H9 (cell line): ENCODE data around the gene BLTP3A. TPM values are rescaled to one million over a fixed set of nuclear protein-coding genes. Genes with fewer than 3 reads are reported as not detected.

Source experiments
- DNase-seq: peaks from one replicate; pipeline ENCODE4 v3.0.0-alpha.2; 2017
- H2AFZ ChIP-seq: one replicate; pipeline ENCODE4 v1.6.1; 2013; ENCODE audit warnings: mild to moderate bottlenecking, low read length, control low read depth, moderate library complexity
- H2AK5ac ChIP-seq: 2 replicates; pipeline ENCODE4 v1.6.1; 2013; ENCODE audit warnings: low read length, control low read depth, mixed read lengths; ENCODE audit not compliant: insufficient read length
- H2BK120ac ChIP-seq: one replicate; pipeline ENCODE4 v1.6.1; 2013; ENCODE audit warnings: low read depth, mild to moderate bottlenecking, low read length, control low read depth, inconsistent platforms; ENCODE audit not compliant: poor library complexity, severe bottlenecking
- H2BK12ac ChIP-seq: 2 replicates; pipeline ENCODE4 v1.6.1; 2013; ENCODE audit warnings: low read length, control low read depth, mixed read lengths, low read depth; ENCODE audit not compliant: insufficient read length
- H2BK15ac ChIP-seq: 2 replicates; pipeline ENCODE4 v1.6.1; 2013; ENCODE audit warnings: low read depth, low read length, control low read depth
- H2BK20ac ChIP-seq: one replicate; pipeline ENCODE4 v1.6.1; 2013; ENCODE audit warnings: low read depth, mild to moderate bottlenecking, low read length, control low read depth, inconsistent platforms; ENCODE audit not compliant: poor library complexity, severe bottlenecking
- H2BK5ac ChIP-seq: 2 replicates; pipeline ENCODE4 v1.6.1; 2013; ENCODE audit warnings: low read length, control low read depth, mixed read lengths; ENCODE audit not compliant: insufficient read length
- H3K14ac ChIP-seq: 2 replicates; pipeline ENCODE4 v1.6.1; 2013; ENCODE audit warnings: low read length, control low read depth; ENCODE audit not compliant: insufficient read depth
- H3K18ac ChIP-seq: 2 replicates; pipeline ENCODE4 v1.6.1; 2013; ENCODE audit warnings: low read depth, mild to moderate bottlenecking, mixed read lengths, low read length, control low read depth; ENCODE audit not compliant: insufficient read length
- H3K23ac ChIP-seq: 2 replicates; pipeline ENCODE4 v1.6.1; 2013; ENCODE audit warnings: low read length, control low read depth, mixed read lengths, low read depth; ENCODE audit not compliant: insufficient read length
- H3K23me2 ChIP-seq: 2 replicates; pipeline ENCODE4 v1.6.1; 2013; ENCODE audit warnings: low read depth, mild to moderate bottlenecking, mixed read lengths, low read length, control low read depth; ENCODE audit not compliant: insufficient read length, poor library complexity, severe bottlenecking
- H3K27ac ChIP-seq: 2 replicates; pipeline ENCODE4 v1.5.1; 2013; ENCODE audit warnings: low read length, control low read depth, mixed read lengths, low read depth; ENCODE audit not compliant: insufficient read length
- H3K27me3 ChIP-seq: 2 replicates; pipeline ENCODE4 v1.6.1; 2013; ENCODE audit warnings: low read length, control low read depth, inconsistent platforms; ENCODE audit not compliant: insufficient read depth
- H3K4ac ChIP-seq: 2 replicates; pipeline ENCODE4 v1.6.1; 2013; ENCODE audit warnings: low read depth, mild to moderate bottlenecking, control low read depth, inconsistent platforms, low read length, moderate library complexity
- H3K4me1 ChIP-seq: 2 replicates; pipeline ENCODE4 v1.6.1; 2013; ENCODE audit warnings: low read length, control low read depth, inconsistent platforms; ENCODE audit not compliant: insufficient read depth
- H3K4me2 ChIP-seq: 2 replicates; pipeline ENCODE4 v1.6.1; 2013; ENCODE audit warnings: low read length, control low read depth, mixed read lengths; ENCODE audit not compliant: insufficient read length, insufficient read depth
- H3K56ac ChIP-seq: 2 replicates; pipeline ENCODE4 v1.6.1; 2013; ENCODE audit warnings: low read depth, mild to moderate bottlenecking, mixed read lengths, low read length, control low read depth; ENCODE audit not compliant: insufficient read length
- H3K79me1 ChIP-seq: 2 replicates; pipeline ENCODE4 v1.6.1; 2013; ENCODE audit warnings: low read depth, mild to moderate bottlenecking, moderate library complexity, low read length, control low read depth, inconsistent platforms; ENCODE audit not compliant: insufficient read depth, poor library complexity, severe bottlenecking
- H3K79me2 ChIP-seq: 2 replicates; pipeline ENCODE4 v1.6.1; 2013; ENCODE audit warnings: low read length, control low read depth, inconsistent platforms; ENCODE audit not compliant: insufficient read depth
- H3K9ac ChIP-seq: 2 replicates; pipeline ENCODE4 v1.6.1; 2013; ENCODE audit warnings: low read length, control low read depth, mixed read lengths; ENCODE audit not compliant: insufficient read length; ENCODE audit errors: extremely low read depth
- H3K9me3 ChIP-seq: one replicate; pipeline ENCODE4 v1.6.1; 2013; ENCODE audit warnings: low read depth, low read length, inconsistent platforms; ENCODE audit not compliant: control insufficient read depth
- H3T11ph ChIP-seq: one replicate; pipeline ENCODE4 v1.6.1; 2013; ENCODE audit warnings: mild to moderate bottlenecking, low read length, control low read depth, inconsistent platforms
- H4K20me1 ChIP-seq: one replicate; pipeline ENCODE4 v1.6.1; 2013; ENCODE audit not compliant: control insufficient read depth, insufficient read length, insufficient read depth
- H4K5ac ChIP-seq: 2 replicates; pipeline ENCODE4 v1.6.1; 2013; ENCODE audit warnings: low read depth, mild to moderate bottlenecking, mixed read lengths, low read length, control low read depth; ENCODE audit not compliant: insufficient read length
- H4K8ac ChIP-seq: replicated peaks from 2 replicates; pipeline ENCODE4 v1.6.1; 2013; ENCODE audit warnings: low read length, control low read depth, mixed read lengths, low read depth; ENCODE audit not compliant: insufficient read length
- H4K91ac ChIP-seq: 2 replicates; pipeline ENCODE4 v1.6.1; 2013; ENCODE audit warnings: low read depth, mild to moderate bottlenecking, moderate library complexity, mixed read lengths, low read length, control low read depth; ENCODE audit not compliant: insufficient read length
- H3K27ac Mint-ChIP-seq, 3 experiments: 2 replicates in 2 of 3; 3 replicates in 1 of 3; pipeline ENCODE4 v1.8.0; 2020 to 2021; ENCODE audit warnings: mixed read lengths in 3 of 3, mild to moderate bottlenecking in 1 of 3, moderate library complexity in 1 of 3
- H3K27me3 Mint-ChIP-seq: 2 replicates; pipeline ENCODE4 v1.8.0; 2021; ENCODE audit warnings: low read depth, mild to moderate bottlenecking, moderate library complexity, mixed read lengths
- H3K36me3 Mint-ChIP-seq, 3 experiments: 2 replicates in 2 of 3; 3 replicates in 1 of 3; pipeline ENCODE4 v1.8.0; 2020 to 2021; ENCODE audit warnings: low read depth in 3 of 3, mixed read lengths in 3 of 3; ENCODE audit not compliant: insufficient read depth in 1 of 3
- H3K4me1 Mint-ChIP-seq, 2 experiments: 2 replicates each; pipeline ENCODE4 v1.8.0; 2020; ENCODE audit warnings: mixed read lengths in 2 of 2
- H3K4me3 Mint-ChIP-seq, 2 experiments: 2 replicates in 1 of 2; 3 replicates in 1 of 2; pipeline ENCODE4 v1.8.0; 2020 to 2021; ENCODE audit warnings: mild to moderate bottlenecking in 2 of 2, mixed read lengths in 2 of 2, moderate library complexity in 1 of 2
- H3K9me3 Mint-ChIP-seq, 2 experiments: 2 replicates in 1 of 2; 3 replicates in 1 of 2; pipeline ENCODE4 v1.8.0; 2020; ENCODE audit warnings: mild to moderate bottlenecking in 2 of 2, mixed read lengths in 2 of 2, moderate library complexity in 1 of 2
- WGBS: extraction: QIAGEN DNeasy Blood & Tissue Kit; methylation state at CpG from one replicate; pipeline ENCODE4 v1.1.7; 2013; ENCODE audit warnings: missing lambda C conversion rate, low lambda C conversion rate, mixed read lengths; ENCODE audit not compliant: insufficient read length; ENCODE audit errors: extremely low coverage; 5-methylcytosine and 5-hydroxymethylcytosine counted together
- total RNA-seq: library from RNA; stranded (reverse); gene quantifications from 2 replicates; pipeline ENCODE4 v1.2.1, GENCODE V29; 2021
- TF ChIP-seq, protein P1 (sequence below): fragments of 200-600 bp; sonication (generic); conservative IDR thresholded peaks from 3 replicates; pipeline ENCODE4 v1.8.0; 2021; ENCODE audit warnings: antibody characterized with exemption, mild to moderate bottlenecking

BLTP3A gene
- total RNA-seq, 1 experiment from 2014 or later: 17.8 TPM

DNA sequence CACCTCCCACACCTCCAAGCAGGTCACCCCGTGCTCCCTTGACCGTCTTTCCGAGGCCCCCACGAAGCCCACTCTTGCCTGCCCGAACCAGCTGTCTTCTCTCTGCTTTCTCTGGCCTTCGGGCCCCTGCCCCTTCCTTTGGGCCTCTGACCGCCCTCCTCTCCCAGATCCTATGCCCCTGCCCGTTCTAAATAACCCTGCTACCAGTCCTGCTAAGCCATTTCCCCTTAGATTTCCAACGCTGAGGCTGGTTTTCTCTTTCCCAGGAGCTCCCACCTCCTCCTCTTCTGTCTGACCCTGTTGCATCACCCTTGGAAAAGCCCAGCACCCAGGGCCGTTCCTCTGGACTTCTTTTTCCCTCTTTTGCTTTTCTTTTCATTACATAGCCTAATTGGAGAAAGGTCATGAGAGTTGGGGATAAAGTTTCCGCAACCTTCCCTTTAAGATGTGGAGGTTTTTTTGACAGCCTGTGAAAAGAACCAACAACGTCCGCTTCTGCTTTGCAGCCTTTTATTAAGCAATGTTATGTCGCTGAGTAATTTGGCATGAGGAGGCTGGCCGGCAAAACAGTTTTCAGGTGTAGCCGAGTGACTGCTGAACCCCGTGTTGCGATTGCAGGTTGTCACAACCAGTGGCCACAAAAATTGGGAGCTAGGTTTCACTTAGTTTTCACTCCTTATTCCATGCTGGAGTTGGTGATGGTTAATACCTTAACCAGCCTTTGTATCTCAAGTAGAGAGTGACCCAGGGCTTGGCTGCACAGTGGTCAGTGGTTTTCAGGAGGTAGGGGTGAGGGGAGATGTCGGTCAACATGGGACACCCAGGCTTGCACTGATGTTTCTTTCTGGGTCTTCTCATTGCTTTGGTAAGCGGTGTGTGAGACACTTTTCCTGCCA is 970 bp downstream of the BLTP3A start:
- H2BK15ac ChIP-seq: no peak overlapping the region
- H3T11ph ChIP-seq: no peak overlapping the region
- H3K4me1 Mint-ChIP-seq: peaks cover 13 to 24% of the 10 kb centered on the region in 2 experiments
- TF ChIP-seq, protein P1, sequence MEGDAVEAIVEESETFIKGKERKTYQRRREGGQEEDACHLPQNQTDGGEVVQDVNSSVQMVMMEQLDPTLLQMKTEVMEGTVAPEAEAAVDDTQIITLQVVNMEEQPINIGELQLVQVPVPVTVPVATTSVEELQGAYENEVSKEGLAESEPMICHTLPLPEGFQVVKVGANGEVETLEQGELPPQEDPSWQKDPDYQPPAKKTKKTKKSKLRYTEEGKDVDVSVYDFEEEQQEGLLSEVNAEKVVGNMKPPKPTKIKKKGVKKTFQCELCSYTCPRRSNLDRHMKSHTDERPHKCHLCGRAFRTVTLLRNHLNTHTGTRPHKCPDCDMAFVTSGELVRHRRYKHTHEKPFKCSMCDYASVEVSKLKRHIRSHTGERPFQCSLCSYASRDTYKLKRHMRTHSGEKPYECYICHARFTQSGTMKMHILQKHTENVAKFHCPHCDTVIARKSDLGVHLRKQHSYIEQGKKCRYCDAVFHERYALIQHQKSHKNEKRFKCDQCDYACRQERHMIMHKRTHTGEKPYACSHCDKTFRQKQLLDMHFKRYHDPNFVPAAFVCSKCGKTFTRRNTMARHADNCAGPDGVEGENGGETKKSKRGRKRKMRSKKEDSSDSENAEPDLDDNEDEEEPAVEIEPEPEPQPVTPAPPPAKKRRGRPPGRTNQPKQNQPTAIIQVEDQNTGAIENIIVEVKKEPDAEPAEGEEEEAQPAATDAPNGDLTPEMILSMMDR: no peak
- no peaks in the 10 kb centered on the region for H4K20me1 ChIP-seq
- H3K4ac ChIP-seq: no peak overlapping the region; the same call in 1 of the 2 replicates
- peak overlapping the region; percentile 66 for H3K18ac ChIP-seq
- peak overlapping the region; percentile 77 for H4K91ac ChIP-seq
- peak overlapping the region; percentile 58 for H2BK12ac ChIP-seq
- H3K14ac ChIP-seq: peak overlapping the region; percentile 67
- DNase-seq: peak; percentile 40
- H3K9ac ChIP-seq: peak overlapping the region; percentile 79
- no peak overlapping the region for H4K8ac ChIP-seq
- no peak overlapping the region for H2AFZ ChIP-seq
- WGBS: no CpG with 5 or more reads among the region's 20 CpGs
- H3K27ac ChIP-seq: no peak overlapping the region
- H3K9me3 ChIP-seq: no peaks in the 10 kb centered on the region
- H2BK20ac ChIP-seq: no peak overlapping the region
- no peaks in the 10 kb centered on the region for H3K27me3 ChIP-seq
- no peaks in the 10 kb centered on the region for H3K27me3 Mint-ChIP-seq
- H3K79me1 ChIP-seq: no peaks in the 10 kb centered on the region
- peaks cover 16% of the 10 kb centered on the region for H3K23me2 ChIP-seq
- H3K9me3 Mint-ChIP-seq: no peaks in the 10 kb centered on the region; a peak in 2 of 5 replicates
- H3K36me3 Mint-ChIP-seq: peaks cover 0 to 3% (median 3%) of the 10 kb centered on the region in 3 experiments; a peak in 4 of 7 replicates
- no peak overlapping the region for H2AK5ac ChIP-seq
- H3K79me2 ChIP-seq: peaks cover 2% of the 10 kb centered on the region; the same call in 1 of the 2 replicates
- H2BK120ac ChIP-seq: no peak overlapping the region
- no peaks in the 10 kb centered on the region for H3K4me1 ChIP-seq
- peak overlapping the region; percentile 84 for H4K5ac ChIP-seq
- H3K56ac ChIP-seq: no peak overlapping the region
- peak overlapping the region; percentile 94 to 99 (median 96) for H3K27ac Mint-ChIP-seq
- H3K4me3 Mint-ChIP-seq: peak overlapping the region; percentile 92 to 98
- H2BK5ac ChIP-seq: no peak overlapping the region
- no peak overlapping the region for H3K23ac ChIP-seq
- peak overlapping the region; percentile 70 for H3K4me2 ChIP-seq
